RWPE1 (cell line): ENCODE measurements around the gene RPS15A.

Experiments
- CTCF ChIA-PET: fragments of 350-600 bp; sonication (Branson Sonifier 250); formaldehyde crosslinking; extraction: SDS; loops from one replicate; lab custom pipeline; 2021; lab: Yijun Ruan, JAX
- POLR2A ChIA-PET: fragments of 400-600 bp; formaldehyde crosslinking; extraction: SDS; loops from one replicate; lab custom pipeline; 2020; ENCODE audit warnings: antibody characterized with exemption; ENCODE audit not compliant: low non-redundant PET; lab: Yijun Ruan, JAX
- DNase-seq: peaks from one replicate; pipeline ENCODE4 v3.0.0; 2012; ENCODE audit warnings: low spot score
- H3K27ac ChIP-seq: fragments of 450-650 bp; 2 replicates; pipeline ENCODE4 v1.5.1; 2017
- CTCF ChIP-seq: fragments of 450-650 bp; conservative IDR thresholded peaks from 2 replicates; pipeline ENCODE4 v1.5.1; 2017; ENCODE audit warnings: low read depth, mild to moderate bottlenecking

RPS15A gene

GRCh38 chr16:18832006-18832405 lies 41.9 kb upstream of the RPS15A start:
- H3K27ac ChIP-seq = no peak overlapping the region
- DNase-seq = no peak
- no peak for TF ChIP-seq CTCF
- POLR2A ChIA-PET = interaction anchor here (0.6 kb wide), 1 partner anchor 30 kb away, joined by 3 read pairs; the partner anchor contains the start of gene ARL6IP1
- CTCF ChIA-PET = no interaction called here

GRCh38 chr16:18829251-18829650 lies 39.1 kb upstream of the RPS15A start:
- CTCF ChIA-PET = interaction anchor here (0.6 kb wide), 1 partner anchor 11 kb away, joined by 3 read pairs; no protein-coding TSS in a partner anchor
- TF ChIP-seq CTCF = no peak
- H3K27ac ChIP-seq = no peak overlapping the region
- POLR2A ChIA-PET = no interaction called here
- DNase-seq = no peak

- ChIA-PET POLR2A (no interaction called here), CTCF (no interaction called here)
- H3K27ac ChIP-seq = no peak overlapping the region
- TF ChIP-seq CTCF = no peak
- no peak for DNase-seq
Observed at GRCh38 chr16:18827890-18828289, 37.8 kb upstream of the RPS15A start.

- TF ChIP-seq CTCF = no peak
- ChIA-PET CTCF (no interaction called here), POLR2A (interaction anchor here (0.6 kb wide), 1 partner anchor 359 kb away, joined by 4 read pairs; no protein-coding TSS in a partner anchor)
- no peak for DNase-seq
- H3K27ac ChIP-seq = no peak overlapping the region
Observed at GRCh38 chr16:18816286-18816685, 26.2 kb upstream of the RPS15A start.

GRCh38 chr16:18811925-18812324 lies 21.8 kb upstream of the RPS15A start:
- DNase-seq = no peak
- no peak overlapping the region for H3K27ac ChIP-seq
- ChIA-PET POLR2A (no interaction called here), CTCF (no interaction called here)
- no peak for TF ChIP-seq CTCF

GRCh38 chr16:18809165-18809564 lies 19.0 kb upstream of the RPS15A start:
- ChIA-PET POLR2A (no interaction called here), CTCF (no interaction called here)
- no peak for TF ChIP-seq CTCF

More at GRCh38 chr16:18809165-18809564, 19.0 kb upstream of the RPS15A start:
- no peak for DNase-seq
- 0 out of 2 replicates have a peak overlapping the region, but pooled peaks have one; percentile 16 for H3K27ac ChIP-seq
